B cell (primary cell): ENCODE measurements around the gene DCTPP1. TPM values are rescaled to one million over a fixed set of nuclear protein-coding genes. Genes with fewer than 3 reads are reported as not detected.

Source experiments
- ATAC-seq: fragments of 200-7000 bp; cut with Tn5 transposase; one replicate; pipeline ENCODE4 v1.10.0; 2021; ENCODE audit warnings: low read depth, mild to moderate bottlenecking, moderate number of reproducible peaks, moderate library complexity
- CTCF ChIA-PET: fragments of 350-600 bp; sonication (Branson Sonifier 250); formaldehyde crosslinking; loops from one replicate; lab custom pipeline; 2021; ENCODE audit warnings: antibody characterized with exemption, inconsistent platforms; lab: Charles Lee
- POLR2A ChIA-PET: fragments of 350-600 bp; sonication (Branson Sonifier 250); formaldehyde crosslinking; loops from one replicate; lab custom pipeline; 2021; ENCODE audit warnings: antibody characterized with exemption; lab: Charles Lee
- DNase-seq: peaks from one replicate; pipeline ENCODE4 v3.0.0; 2013
- H2AFZ ChIP-seq: 2 replicates; pipeline ENCODE4 v1.6.1; 2012; ENCODE audit warnings: mild to moderate bottlenecking, low read depth, low read length; ENCODE audit not compliant: insufficient read depth, poor library complexity, severe bottlenecking
- H3K27ac ChIP-seq, 2 donors: 1 replicate in 1 of 2; 2 replicates in 1 of 2; pipeline ENCODE4 v1.5.1; 2012 to 2013; ENCODE audit warnings: low read length in 2 of 2, mild to moderate bottlenecking in 2 of 2, moderate library complexity in 1 of 2
- H3K27me3 ChIP-seq, 4 experiments: fragments of 200-600 bp in 1 of 4; sonication (generic) in 1 of 4; replicated peaks in 1 of 4; 1 replicate in 2 of 4; 2 replicates in 2 of 4; pipeline versions ENCODE4 v1.6.1 to v1.7.0; 2013 to 2016; ENCODE audit warnings: low read length in 3 of 4, mild to moderate bottlenecking in 2 of 4, mixed read lengths in 1 of 4, moderate library complexity in 1 of 4; ENCODE audit not compliant: insufficient read depth in 4 of 4, control insufficient read depth in 3 of 4; ENCODE audit errors: control extremely low read depth in 1 of 4
- H3K36me3 ChIP-seq, 2 experiments: replicated peaks in 1 of 2; 1 replicate in 1 of 2; 2 replicates in 1 of 2; pipeline versions ENCODE4 v1.6.1 to v1.7.1; 2013; ENCODE audit warnings: low read length in 1 of 2; ENCODE audit not compliant: insufficient read depth in 2 of 2, control insufficient read depth in 1 of 2; ENCODE audit errors: control extremely low read depth in 1 of 2, extremely low read depth in 1 of 2
- H3K4me1 ChIP-seq, 2 donors: fragments of 200-600 bp in 1 of 2; sonication (generic) in 1 of 2; 1 replicate in 1 of 2; 2 replicates in 1 of 2; pipeline versions ENCODE4 v1.5.1 to v1.6.1; 2013 to 2017; ENCODE audit warnings: low read length in 2 of 2; ENCODE audit not compliant: control insufficient read depth in 2 of 2, insufficient read depth in 2 of 2
- H3K4me2 ChIP-seq: replicated peaks from 2 replicates; pipeline ENCODE3; 2012; ENCODE audit warnings: mild to moderate bottlenecking, low read depth, low read length; ENCODE audit not compliant: poor library complexity, severe bottlenecking
- H3K4me3 ChIP-seq, 5 experiments: fragments of 200-600 bp in 1 of 5; sonication (generic) in 1 of 5; 1 replicate in 3 of 5; 2 replicates in 2 of 5; pipeline versions ENCODE4 v1.5.1 to v1.7.0; 2011 to 2016; ENCODE audit warnings: low read length in 4 of 5, mild to moderate bottlenecking in 4 of 5, low read depth in 2 of 5, control low read depth in 1 of 5, moderate library complexity in 1 of 5; ENCODE audit not compliant: insufficient read depth in 1 of 5; ENCODE audit errors: control extremely low read depth in 1 of 5, extremely low read depth in 1 of 5
- H3K79me2 ChIP-seq: fragments of 200-600 bp; sonication (generic); one replicate; pipeline ENCODE4 v1.6.0; 2016; ENCODE audit warnings: low read length; ENCODE audit not compliant: control insufficient read depth, insufficient read depth
- H3K9ac ChIP-seq: fragments of 200-600 bp; sonication (generic); 2 replicates; pipeline ENCODE4 v1.6.1; 2017; ENCODE audit warnings: mild to moderate bottlenecking, low read length, moderate library complexity
- H3K9me3 ChIP-seq, 3 donors: one replicate each; pipeline versions ENCODE4 v1.6.1 to v1.7.1; 2013; ENCODE audit warnings: low read length in 2 of 3; ENCODE audit not compliant: control insufficient read depth in 2 of 3, insufficient read depth in 1 of 3; ENCODE audit errors: control extremely low read depth in 1 of 3
- H4K20me1 ChIP-seq: 2 replicates; pipeline ENCODE4 v1.6.0; 2012; ENCODE audit warnings: mild to moderate bottlenecking, low read length; ENCODE audit not compliant: insufficient read depth, control insufficient read depth, poor library complexity, severe bottlenecking
- H3K27ac Mint-ChIP-seq: one replicate; pipeline ENCODE4 v1.8.0; 2021; ENCODE audit warnings: mixed read lengths
- H3K27me3 Mint-ChIP-seq: one replicate; pipeline ENCODE4 v1.8.0; 2021; ENCODE audit warnings: mixed read lengths
- H3K4me1 Mint-ChIP-seq: one replicate; pipeline ENCODE4 v1.8.0; 2021; ENCODE audit warnings: mixed read lengths
- H3K4me3 Mint-ChIP-seq: one replicate; pipeline ENCODE4 v1.8.0; 2021; ENCODE audit warnings: mixed read lengths
- H3K9me3 Mint-ChIP-seq: one replicate; pipeline ENCODE4 v1.8.0; 2022; ENCODE audit warnings: mixed read lengths; ENCODE audit not compliant: insufficient read depth
- CTCF ChIP-seq: fragments of 200-600 bp; IDR thresholded peaks from one replicate; pipeline ENCODE4 v1.8.0; 2022; ENCODE audit warnings: antibody characterized with exemption, mild to moderate bottlenecking
- EZH2 ChIP-seq: IDR thresholded peaks from 2 replicates; pipeline ENCODE4 v1.6.1; 2012; ENCODE audit warnings: borderline replicate concordance, low read depth, mild to moderate bottlenecking, moderate library complexity, low read length; ENCODE audit not compliant: insufficient read depth, poor library complexity, severe bottlenecking
- WGBS: methylation state at CpG from one replicate; pipeline ENCODE4 v1.1.5; 2013; ENCODE audit warnings: missing lambda C conversion rate; ENCODE audit not compliant: insufficient coverage; 5-methylcytosine and 5-hydroxymethylcytosine counted together
- intact Hi-C: fragments of 100-400 bp; cut with micrococcal nuclease; formaldehyde crosslinking; loops from one replicate; pipeline ENCODE4 v1.10.0; 2022
- polyA plus RNA-seq: library from polyadenylated mRNA; depleted of rRNA; stranded (reverse); fragments of >200 nt; gene quantifications from 2 replicates; pipeline ENCODE4 v1.2.3, GENCODE V29; 2012
- total RNA-seq, 2 donors: library from RNA; stranded (reverse); fragments of 120-200 nt in 1 of 2; gene quantifications; 1 replicate in 1 of 2; 2 replicates in 1 of 2; pipeline versions ENCODE4 v1.2.3 to v1.2.4, GENCODE V29; 2013 to 2022

Gene DCTPP1
- total and polyA plus RNA-seq, 2 donors (not counting 1 experiment from before 2014, with no cell fraction given), result 25.0 to 30.3 TPM

GRCh38 chr16:30416047-30416603, 13.7 kb downstream of the DCTPP1 start:
- no peak overlapping the region for H3K9ac ChIP-seq
- DNase-seq (no peak), ATAC-seq (no peak)
- H3K79me2 ChIP-seq, result peaks cover 13% of the 10 kb centered on the region
- Mint-ChIP-seq H3K9me3 (no peaks in the 10 kb centered on the region), H3K4me1 (peaks cover 7% of the 10 kb centered on the region), H3K27me3 (no peaks in the 10 kb centered on the region), H3K4me3 (no peak overlapping the region), H3K27ac (no peak overlapping the region)
- H3K36me3 ChIP-seq, result peaks cover 0 to 9% of the 10 kb centered on the region in 2 experiments
- no peaks in the 10 kb centered on the region for H3K9me3 ChIP-seq
- no peak overlapping the region for H3K4me3 ChIP-seq
- CTCF ChIA-PET, result interaction anchor here (0.8 to 1.3 kb wide), 6 partner anchors 14 to 351 kb away, joined by 3 to 5 read pairs (median 3); partner anchors contain the start of genes ALDOA and DCTPP1
- no peak overlapping the region for H2AFZ ChIP-seq
- WGBS, result 96% methylated on average over 4 of the region's 4 CpGs
- peaks cover 5 to 12% of the 10 kb centered on the region in 2 donors for H3K4me1 ChIP-seq
- POLR2A ChIA-PET, result interaction anchor here (0.6 to 1.0 kb wide), 3 partner anchors 14 to 482 kb away, joined by 9 to 18 read pairs (median 11); partner anchors contain the start of gene DCTPP1
- H4K20me1 ChIP-seq, result no peaks in the 10 kb centered on the region
- no peak overlapping the region for H3K27ac ChIP-seq
- intact Hi-C loops, result loop anchor here (2.0 to 5.0 kb wide), 3 partner anchors 45 to 281 kb away; partner anchors contain the start of genes SRCAP, TBC1D10B and ZNF768
- H3K27me3 ChIP-seq, result no peaks in the 10 kb centered on the region
- H3K4me2 ChIP-seq, result no peak overlapping the region
- TF ChIP-seq EZH2 (no peak), CTCF (no peak)

GRCh38 chr16:30414159-30414558, 15.7 kb downstream of the DCTPP1 start:
- no peaks in the 10 kb centered on the region for H3K9me3 ChIP-seq
- Mint-ChIP-seq H3K4me3 (no peak overlapping the region), H3K4me1 (peaks cover 14% of the 10 kb centered on the region), H3K27ac (no peak overlapping the region), H3K9me3 (no peaks in the 10 kb centered on the region), H3K27me3 (no peaks in the 10 kb centered on the region)
- no peak for DNase-seq
- H3K4me3 ChIP-seq, result no peak overlapping the region
- CTCF ChIA-PET, result interaction anchor here (1.3 kb wide), 1 partner anchor 16 kb away, joined by 5 read pairs; the partner anchor contains the start of gene DCTPP1
- peaks cover 11 to 19% of the 10 kb centered on the region in 2 donors for H3K4me1 ChIP-seq
- intact Hi-C loops, result no loop called here
- no peak overlapping the region for H2AFZ ChIP-seq
- TF ChIP-seq CTCF (no peak), EZH2 (no peak)
- H3K27ac ChIP-seq, result no peak overlapping the region
- H3K4me2 ChIP-seq, result no peak overlapping the region
- H3K27me3 ChIP-seq, result no peaks in the 10 kb centered on the region
- 95% methylated on average over 3 of the region's 5 CpGs for WGBS
- H3K9ac ChIP-seq, result no peak overlapping the region
- no peaks in the 10 kb centered on the region for H4K20me1 ChIP-seq
- ATAC-seq, result no peak
- H3K36me3 ChIP-seq, result peaks cover 0 to 7% of the 10 kb centered on the region in 2 experiments
- POLR2A ChIA-PET, result interaction anchor here (0.6 kb wide), 1 partner anchor 319 kb away, joined by 7 read pairs; no protein-coding TSS in a partner anchor
- H3K79me2 ChIP-seq, result peaks cover 19% of the 10 kb centered on the region
